ENCODE results near the gene MRFAP1.

- TF ChIP-seq MAX (IDR thresholded peaks at IDR 0.05; ENCODE audit: low read depth, low read length) = no peak
- no peak for TF ChIP-seq BCL3 (IDR thresholded peaks at IDR 0.05; ENCODE audit: borderline replicate concordance, insufficient read depth, low read depth, low read length, poor library complexity, severe bottlenecking)
- TF ChIP-seq CTCF (IDR thresholded peaks at IDR 0.05 in 2 of 3, conservative IDR thresholded peaks at IDR 0.05 in 1 of 3; ENCODE audit: control insufficient read depth in 2 of 3, extremely low read depth in 1 of 3, insufficient read depth in 1 of 3, low read depth in 3 of 3, low read length in 3 of 3) = no peak
- no peak for TF ChIP-seq PBX3 (IDR thresholded peaks at IDR 0.05; ENCODE audit: insufficient replicate concordance, low read depth, low read length)
- TF ChIP-seq ZNF207 (IDR thresholded peaks at IDR 0.05; ENCODE audit: borderline replicate concordance) = no peak
- TF ChIP-seq ESRRA (IDR thresholded peaks at IDR 0.05; ENCODE audit: low read length) = no peak
- TF ChIP-seq CREB1 (IDR thresholded peaks at IDR 0.05; ENCODE audit: low read depth) = no peak
- TF ChIP-seq POLR2A (IDR thresholded peaks at IDR 0.05; ENCODE audit: low read depth, low read length) = no peak
- no peak for TF ChIP-seq ATF2 (IDR thresholded peaks at IDR 0.05; ENCODE audit: low read length)
- no peak for TF ChIP-seq SP1 (IDR thresholded peaks at IDR 0.05; ENCODE audit: low read depth, low read length)
These were observed 33.0 kb upstream of the MRFAP1 start for GRCh38 chr4:6607368-6608055.

Data from GM12878 (cell line).